HG02981 (cell line): ENCODE data around the gene PARP6.
A peak's percentile ranks its signal among the peaks of the same experiment; 100 is the strongest.

Experiments
- ATAC-seq: cut with Tn5 transposase; IDR thresholded peaks from one replicate; pipeline ENCODE4 v1.9.1; 2021; ENCODE audit warnings: mild to moderate bottlenecking, moderate library complexity; ENCODE audit not compliant: unreplicated experiment

PARP6 gene

GRCh38 chr15:72272213-72272996 is at the start of gene PARP6:
Gene PARP6 (minus strand): TSS chr15:72272554. CDS start chr15:72267477, 5,077 bp downstream.
- peak; percentile 94 for ATAC-seq

GRCh38 chr15:72319985-72320671 is 47.8 kb upstream of the PARP6 start, which contains the start of gene CELF6:
Gene CELF6 (minus strand): TSS chr15:72320157. CDS start chr15:72319874, 283 bp downstream.
- peak; percentile 68 for ATAC-seq

- ATAC-seq = peak; percentile 33
Measured at GRCh38 chr15:72319360-72319984, 47.1 kb upstream of the PARP6 start.

GRCh38 chr15:72318408-72318942 is 46.1 kb upstream of the PARP6 start:
- ATAC-seq = no peak

GRCh38 chr15:72315706-72316370 is 43.5 kb upstream of the PARP6 start:
- no peak for ATAC-seq

- no peak for ATAC-seq
Measured at GRCh38 chr15:72313881-72314280, 41.5 kb upstream of the PARP6 start.

GRCh38 chr15:72313448-72313840 is 41.1 kb upstream of the PARP6 start:
- ATAC-seq = no peak

- no peak for ATAC-seq
Measured at GRCh38 chr15:72312605-72313447, 40.5 kb upstream of the PARP6 start.

GRCh38 chr15:72307026-72307425 is 34.7 kb upstream of the PARP6 start:
- ATAC-seq = no peak

- no peak for ATAC-seq
Measured at GRCh38 chr15:72306211-72306785, 33.9 kb upstream of the PARP6 start.

- ATAC-seq = no peak
Measured at GRCh38 chr15:72304596-72304995, 32.2 kb upstream of the PARP6 start.

- no peak for ATAC-seq
Measured at GRCh38 chr15:72302955-72303354, 30.6 kb upstream of the PARP6 start.

GRCh38 chr15:72289597-72290325 is 17.4 kb upstream of the PARP6 start:
- ATAC-seq = no peak

- ATAC-seq = no peak
Measured at GRCh38 chr15:72288796-72289596, 16.6 kb upstream of the PARP6 start.

GRCh38 chr15:72285927-72286516 is 13.7 kb upstream of the PARP6 start:
- no peak for ATAC-seq

- no peak for ATAC-seq
Measured at GRCh38 chr15:72285402-72285801, 13.0 kb upstream of the PARP6 start.

GRCh38 chr15:72284781-72285180 is 12.4 kb upstream of the PARP6 start:
- ATAC-seq = no peak

- ATAC-seq = no peak
Measured at GRCh38 chr15:72281713-72282112, 9.4 kb upstream of the PARP6 start.
